ENCODE data around the gene CDC14C.

DNA sequence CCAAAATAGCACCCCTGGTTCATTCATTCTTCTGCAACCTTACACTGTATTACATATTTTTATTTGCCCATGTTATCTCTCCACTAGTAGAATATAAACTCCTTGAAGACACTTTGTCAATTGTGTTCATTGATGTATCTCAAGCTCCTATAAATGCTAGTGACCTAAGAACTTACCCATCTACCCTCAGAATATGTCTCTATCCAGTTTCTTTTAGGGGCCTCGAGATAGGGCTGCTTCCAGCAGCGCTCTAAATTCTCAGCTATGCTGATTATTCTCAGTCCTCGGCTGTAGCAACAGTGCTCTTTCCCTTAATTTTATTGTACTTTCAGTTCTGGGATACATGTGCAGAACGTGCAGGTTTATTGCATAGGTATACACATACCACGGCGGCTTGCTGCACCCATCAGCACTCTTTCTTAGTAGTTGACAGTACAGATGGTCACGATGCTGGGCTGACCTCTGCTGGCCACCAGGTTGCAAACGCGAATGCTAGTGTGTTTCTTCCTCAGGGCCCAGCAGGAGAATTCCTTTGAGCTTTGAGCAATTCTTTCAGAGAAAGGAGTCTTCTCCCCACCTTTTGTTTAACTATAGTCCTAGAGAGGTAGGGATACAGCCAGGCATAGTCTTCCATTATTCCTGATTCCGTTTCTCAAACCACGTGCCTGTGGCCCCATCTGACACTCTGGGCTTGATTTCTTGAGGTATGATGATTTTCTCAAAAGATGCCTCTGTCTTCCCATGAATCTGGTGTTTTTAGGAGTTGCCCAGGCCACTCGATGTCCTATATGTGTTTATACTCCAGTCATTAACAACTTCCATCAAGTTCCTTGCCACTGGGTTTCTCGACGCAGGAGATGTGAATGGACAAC lies 49.1 kb upstream of the CDC14C start:
- no peak for TF ChIP-seq POLR2AphosphoS5 (IDR thresholded peaks at IDR 0.05; ENCODE audit: insufficient read depth in 1 of 2, low read depth in 1 of 2)
- TF ChIP-seq CTCF (IDR thresholded peaks at IDR 0.05) = no peak
